Stimulated activated CD4-positive, alpha-beta T cell treated with anti-CD3 and anti-CD28 coated beads, Interleukin-1b, Interleukin-23, amount 100 ng/mL, for 1 hour (primary cell): ENCODE data around the gene TLX3.
"Not testable (repeated sequence)": the region's sequence is repeated elsewhere in the genome, so short reads cannot be mapped to it uniquely, and the experiment has no call there.

Experiments
- DNase-seq, 2 donors: peaks; one replicate each; pipeline ENCODE4 v3.0.0-alpha.2; 2020; ENCODE audit warnings: low read depth in 2 of 2

TLX3 gene

DNA sequence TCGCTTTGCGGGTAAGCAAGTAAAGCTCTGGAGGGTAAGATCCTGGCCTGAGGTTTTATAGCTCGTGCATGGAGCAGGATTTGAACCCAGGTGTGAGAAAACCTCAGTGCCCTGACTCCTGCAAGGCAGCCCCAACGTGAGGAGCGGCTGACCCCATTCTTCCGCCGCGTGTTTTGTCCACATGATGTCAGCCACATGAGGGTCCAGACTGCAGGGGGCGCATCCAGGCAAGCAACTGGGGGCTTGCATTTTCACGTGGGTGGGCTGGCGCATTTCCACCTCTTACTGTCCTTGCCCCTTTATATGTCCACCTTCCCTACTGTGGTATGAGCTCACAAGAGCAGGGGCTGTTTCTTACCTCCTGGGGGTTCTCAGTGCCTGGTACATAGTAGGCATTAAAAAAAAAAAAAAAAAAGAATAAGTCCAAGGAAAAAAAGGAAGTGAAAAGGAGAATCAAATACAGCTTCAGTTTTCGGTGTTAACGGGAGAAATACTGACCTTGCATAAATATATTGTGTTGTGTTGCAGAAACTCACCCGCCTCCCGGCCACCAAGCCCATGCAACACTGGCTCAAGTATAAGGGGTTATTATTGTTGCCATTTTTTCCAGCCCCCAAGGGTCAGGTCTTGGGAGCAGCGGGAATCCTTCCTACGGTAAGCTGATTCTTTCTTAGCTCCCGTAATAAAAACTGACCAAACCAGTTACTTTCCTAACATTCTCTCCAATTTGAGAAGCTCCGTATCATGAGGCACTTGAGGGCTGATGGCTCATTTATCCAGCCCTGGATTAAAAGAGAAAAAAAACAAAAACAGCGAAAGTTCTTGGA is 15.0 kb downstream of the TLX3 start:
- no peak for DNase-seq

- no peak for DNase-seq
These were observed 21.0 kb downstream of the TLX3 start for GRCh38 chr5:171330021-171330420.

GRCh38 chr5:171335616-171336015 is 26.6 kb downstream of the TLX3 start:
- DNase-seq, result no peak

DNA sequence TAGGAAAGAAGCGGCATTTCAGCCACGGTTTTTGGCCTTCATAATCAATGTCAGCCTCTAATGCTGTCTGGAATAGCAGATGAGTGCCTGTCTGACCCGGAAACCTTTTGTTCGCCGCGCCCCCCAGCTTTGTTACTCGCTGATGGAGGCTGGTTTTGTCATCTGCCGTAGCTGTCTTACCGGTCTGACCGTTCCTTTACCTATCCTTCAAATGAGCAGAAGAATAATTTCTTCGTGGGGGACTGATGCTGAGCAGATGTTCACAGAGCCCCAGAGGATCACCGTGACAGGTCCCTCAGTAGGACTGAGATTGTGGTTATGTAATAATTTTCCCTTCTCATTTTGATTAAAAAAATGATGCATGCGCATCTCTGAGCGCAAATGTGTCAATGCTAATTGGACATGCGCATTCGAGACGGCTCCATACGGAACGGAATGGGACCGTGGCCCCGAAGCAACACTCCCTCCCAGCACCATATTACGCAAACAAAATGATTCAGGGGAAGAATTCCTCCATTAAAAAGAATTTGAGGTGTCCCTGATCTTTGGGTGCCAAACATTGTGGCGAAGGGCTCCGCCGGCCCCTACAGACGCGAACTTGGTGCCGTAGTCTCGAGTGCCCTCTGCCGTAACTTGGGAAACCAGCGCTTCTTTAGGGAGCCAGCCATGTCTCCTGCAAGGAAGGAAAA is 27.6 kb downstream of the TLX3 start:
- no peak for DNase-seq

DNA sequence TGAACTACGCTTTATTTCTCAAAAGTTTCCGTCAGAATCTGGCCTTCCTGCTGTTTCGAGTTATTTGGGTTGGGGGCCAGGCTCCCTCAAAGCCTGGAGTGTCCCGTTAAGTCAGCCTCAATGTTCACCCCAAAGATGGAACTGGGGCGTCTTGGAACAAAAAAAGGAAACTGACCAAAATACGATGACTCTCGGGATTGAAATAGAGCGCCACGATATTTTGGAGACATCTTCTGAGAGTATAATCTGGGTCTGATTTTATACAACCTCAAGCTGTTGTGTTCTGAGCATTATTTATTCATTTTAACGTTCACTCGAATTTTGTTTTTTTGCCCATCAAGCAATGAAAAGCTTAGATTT is 28.1 kb downstream of the TLX3 start:
- DNase-seq, result no peak

GRCh38 chr5:171340042-171340441 is 31.0 kb downstream of the TLX3 start:
- no peak for DNase-seq

DNA sequence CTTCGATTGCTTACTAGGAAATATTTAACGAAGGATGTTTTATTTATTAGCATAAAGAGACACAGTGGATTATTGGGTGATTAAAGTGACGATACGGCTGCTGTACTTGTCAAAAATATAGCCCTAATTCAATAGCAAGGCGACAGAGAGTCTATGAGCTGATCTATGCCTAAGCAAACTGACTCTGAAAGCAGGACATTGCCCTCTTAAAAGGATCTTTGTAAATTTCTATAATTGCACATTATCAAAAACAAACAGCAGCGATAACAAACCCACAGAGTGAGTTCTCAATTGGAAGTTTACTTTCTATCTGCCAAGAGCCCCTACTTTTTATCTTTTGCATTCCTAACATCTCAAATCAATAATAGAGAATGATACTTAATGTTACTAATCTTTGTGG is 31.4 kb downstream of the TLX3 start:
- DNase-seq, result no peak

GRCh38 chr5:171342362-171343111 is 33.5 kb downstream of the TLX3 start:
- DNase-seq, result no peak

GRCh38 chr5:171344936-171345608 is 36.0 kb downstream of the TLX3 start:
- DNase-seq, result no peak

DNA sequence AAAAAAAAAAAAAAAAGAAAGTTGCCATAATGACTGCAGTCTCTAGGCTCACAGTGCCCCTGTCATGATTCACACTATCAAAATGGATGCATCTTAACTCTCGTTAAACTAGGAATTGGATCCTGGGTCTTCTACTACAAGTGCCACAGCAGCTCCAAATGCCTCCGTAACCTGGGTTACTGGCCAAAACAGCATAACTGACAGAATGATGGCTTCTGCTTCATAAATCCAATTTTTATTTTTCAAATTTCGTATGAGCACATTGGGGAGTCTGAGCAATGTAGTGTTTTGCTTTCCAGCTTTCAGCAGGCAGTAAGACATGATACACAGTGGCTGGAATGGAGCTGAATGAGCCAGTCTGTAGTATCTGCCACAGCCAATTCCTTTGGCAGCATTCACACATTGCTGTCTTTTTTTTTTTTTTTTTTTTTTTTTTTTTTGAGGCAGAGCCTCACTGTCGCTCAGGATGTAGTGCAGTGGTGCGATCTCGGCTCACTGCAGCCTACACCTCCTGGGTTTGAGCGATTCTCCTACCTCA is 42.6 kb downstream of the TLX3 start:
- no peak for DNase-seq

DNA sequence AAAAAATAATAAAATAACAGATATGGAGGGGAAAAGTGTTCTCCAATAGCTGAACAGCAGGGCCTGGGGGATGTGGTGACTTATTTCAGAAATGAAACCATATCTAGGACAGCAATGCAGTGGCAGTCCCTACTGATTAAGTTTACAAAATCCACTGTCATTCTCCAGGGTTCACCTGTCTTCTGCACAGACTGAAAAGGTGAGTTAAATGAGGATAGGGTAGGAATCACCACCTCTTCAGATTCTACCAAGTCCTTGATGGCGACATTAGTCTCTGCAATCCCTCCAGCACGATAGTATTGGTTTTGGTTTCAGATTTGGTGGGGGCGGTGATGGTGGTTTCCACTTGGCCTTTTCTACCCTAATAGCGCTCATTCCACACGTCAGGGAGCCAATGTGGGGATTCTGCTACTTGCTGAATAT is 46.3 kb downstream of the TLX3 start:
- DNase-seq, result no peak

DNA sequence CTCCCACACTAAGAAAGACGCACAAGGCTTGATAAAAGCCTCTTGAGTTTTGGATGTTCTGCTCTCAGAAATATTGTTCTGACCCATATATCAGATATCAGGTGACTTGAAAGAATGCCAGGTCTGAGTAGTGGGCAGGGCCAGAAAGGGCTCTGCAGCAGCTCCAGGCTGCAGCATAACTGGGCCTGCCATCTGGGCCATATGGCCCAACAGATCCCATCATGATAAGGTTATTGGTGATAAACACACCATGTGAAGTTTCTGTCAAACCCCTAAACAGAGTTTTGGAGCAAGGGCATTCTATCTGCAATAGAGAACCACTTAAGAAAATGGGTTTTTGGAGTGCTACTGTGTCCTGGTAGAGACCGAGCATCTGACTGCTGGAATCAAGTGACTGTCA is 48.8 kb downstream of the TLX3 start:
- no peak for DNase-seq

- DNase-seq, result not testable (repeated sequence)
These were observed 52.1 kb downstream of the TLX3 start for GRCh38 chr5:171361151-171361550.
